Ishikawa (cell line): Measurements from ENCODE around the gene ACSS1.

Source experiments
- CEBPB ChIP-seq: IDR thresholded peaks from 2 replicates; pipeline ENCODE4 v1.6.1; 2012
- EGR1 ChIP-seq: IDR thresholded peaks from 2 replicates; pipeline ENCODE4 v1.6.1; 2012
- FOXM1 ChIP-seq: IDR thresholded peaks from 2 replicates; pipeline ENCODE4 v1.6.1; 2012; ENCODE audit warnings: low read depth, borderline replicate concordance
- REST ChIP-seq: IDR thresholded peaks from 2 replicates; pipeline ENCODE4 v1.6.1; 2012; ENCODE audit warnings: low read depth, mild to moderate bottlenecking
- TCF12 ChIP-seq: IDR thresholded peaks from 2 replicates; pipeline ENCODE4 v1.6.1; 2012; ENCODE audit warnings: low read depth
- USF1 ChIP-seq: IDR thresholded peaks from 2 replicates; pipeline ENCODE4 v1.6.1; 2012
- YY1 ChIP-seq: IDR thresholded peaks from 2 replicates; pipeline ENCODE4 v1.6.1; 2012; ENCODE audit warnings: low read depth

GRCh38 chr20:25030649-25031207, 27.2 kb downstream of the ACSS1 start:
- no peak for TF ChIP-seq CEBPB
- no peak for TF ChIP-seq FOXM1
- no peak for TF ChIP-seq USF1
- TF ChIP-seq REST = peak; percentile 40; the same call in 1 of the 2 replicates
- TF ChIP-seq EGR1 = no peak
- TF ChIP-seq YY1 = no peak
- no peak for TF ChIP-seq TCF12
